Endothelial cell of umbilical vein (primary cell): ENCODE results near the gene TFAP2E. TPM values are rescaled to one million over a fixed set of nuclear protein-coding genes. Genes with fewer than 3 reads are reported as not detected.

Experiments used
- BruUV-seq: library from RNA; stranded (reverse); fragments of 400-500 nt; replicated peaks from 2 replicates; lab custom pipeline; 2021; lab: Mats Ljungman, UMichigan
- CTCF ChIA-PET: fragments of 300-600, 350-600 bp; sonication (Branson Sonifier 250); formaldehyde crosslinking; loops from one replicate; lab custom pipeline; 2021; ENCODE audit warnings: antibody characterized with exemption, inconsistent platforms; lab: Charles Lee
- POLR2A ChIA-PET: fragments of 300-600, 350-600 bp; sonication (Branson Sonifier 250); formaldehyde crosslinking; loops from one replicate; lab custom pipeline; 2021; ENCODE audit warnings: antibody characterized with exemption, inconsistent platforms; lab: Charles Lee
- DNase-seq: peaks from one replicate; pipeline ENCODE4 v3.0.0-alpha.2; 2011; ENCODE audit warnings: low read depth, low spot score
- FAIRE-seq: peaks from 2 replicates; lab custom pipeline; 2011; peaks lifted over from hg19 to GRCh38; lab: Jason Lieb, UNC
- H2AFZ ChIP-seq: 2 replicates; pipeline ENCODE4 v1.6.0; 2012; ENCODE audit warnings: low read depth, low read length, control low read depth, inconsistent platforms
- H3K27ac ChIP-seq: 2 replicates; pipeline ENCODE4 v1.5.1; 2011; ENCODE audit warnings: low read depth, mild to moderate bottlenecking, control low read depth, low read length, moderate library complexity; ENCODE audit not compliant: insufficient read depth
- H3K27me3 ChIP-seq, 2 experiments: 2 replicates each; pipeline versions ENCODE4 v1.6.0 to v1.6.1; 2011; ENCODE audit warnings: low read length in 2 of 2, mixed read lengths in 1 of 2; ENCODE audit not compliant: control insufficient read depth in 2 of 2, insufficient read depth in 2 of 2
- H3K36me3 ChIP-seq, 2 experiments: 2 replicates in 1 of 2; 3 replicates in 1 of 2; pipeline ENCODE4 v1.5.1; 2011; ENCODE audit warnings: low read length in 2 of 2, mild to moderate bottlenecking in 1 of 2, moderate library complexity in 1 of 2; ENCODE audit not compliant: control insufficient read depth in 2 of 2, insufficient read depth in 2 of 2; ENCODE audit errors: extremely low read depth in 1 of 2
- H3K4me1 ChIP-seq: 3 replicates; pipeline ENCODE4 v1.5.1; 2011; ENCODE audit warnings: mild to moderate bottlenecking, low read length; ENCODE audit not compliant: control insufficient read depth, insufficient read depth; ENCODE audit errors: extremely low read depth
- H3K4me2 ChIP-seq: 2 replicates; pipeline ENCODE4 v1.6.1; 2011; ENCODE audit warnings: low read length, control low read depth, mixed read lengths; ENCODE audit not compliant: insufficient read depth
- H3K4me3 ChIP-seq, 3 experiments: fragments of 200-600 bp in 1 of 3; sonication (generic), shearing (Covaris generic) in 1 of 3; replicated peaks in 1 of 3; 2 replicates each; pipeline ENCODE4 v1.5.1; 2011 to 2016; ENCODE audit warnings: control low read depth in 3 of 3, low read length in 3 of 3, mild to moderate bottlenecking in 2 of 3, inconsistent platforms in 1 of 3, low read depth in 1 of 3, moderate library complexity in 1 of 3; ENCODE audit not compliant: insufficient read depth in 1 of 3
- H3K79me2 ChIP-seq: 2 replicates; pipeline ENCODE4 v1.6.0; 2012; ENCODE audit warnings: low read length, inconsistent platforms; ENCODE audit not compliant: control insufficient read depth, insufficient read depth
- H3K9ac ChIP-seq: replicated peaks from 2 replicates; pipeline ENCODE3; 2011; ENCODE audit warnings: low read length, control low read depth; ENCODE audit not compliant: insufficient read depth; ENCODE audit errors: extremely low read depth
- H3K9me1 ChIP-seq: replicated peaks from 3 replicates; pipeline ENCODE4 v1.6.0; 2011; ENCODE audit warnings: mild to moderate bottlenecking, low read length; ENCODE audit not compliant: control insufficient read depth, insufficient read depth; ENCODE audit errors: extremely low read depth
- H3K9me3 ChIP-seq: replicated peaks from 2 replicates; pipeline ENCODE4 v1.5.1; 2012; ENCODE audit warnings: low read length, inconsistent platforms; ENCODE audit not compliant: control insufficient read depth, insufficient read depth
- H4K20me1 ChIP-seq: replicated peaks from 2 replicates; pipeline ENCODE3; 2011; ENCODE audit warnings: mild to moderate bottlenecking, low read length; ENCODE audit not compliant: control insufficient read depth, insufficient read depth; ENCODE audit errors: extremely low read depth
- CTCF ChIP-seq, 2 donors: IDR thresholded peaks; 1 replicate in 1 of 2; 2 replicates in 1 of 2; pipeline ENCODE4 v1.5.1; 2011; ENCODE audit warnings: low read length in 2 of 2, mild to moderate bottlenecking in 2 of 2, moderate library complexity in 2 of 2, control low read depth in 1 of 2, inconsistent platforms in 1 of 2, low read depth in 1 of 2; ENCODE audit not compliant: insufficient read depth in 1 of 2; ENCODE audit errors: extremely low read depth in 1 of 2
- EZH2 ChIP-seq: IDR thresholded peaks from 2 replicates; pipeline ENCODE4 v1.6.1; 2012; ENCODE audit warnings: borderline replicate concordance, low read depth, mild to moderate bottlenecking, moderate library complexity, low read length, inconsistent platforms; ENCODE audit not compliant: severe bottlenecking
- FOS ChIP-seq: IDR thresholded peaks from 2 replicates; pipeline ENCODE4 v1.6.1; 2011; ENCODE audit warnings: mild to moderate bottlenecking, low read length, moderate library complexity, borderline replicate concordance; ENCODE audit not compliant: insufficient read depth
- GATA2 ChIP-seq: IDR thresholded peaks from 2 replicates; pipeline ENCODE4 v1.7.0; 2011; ENCODE audit warnings: low read depth, mild to moderate bottlenecking, moderate library complexity, mixed read lengths, low read length; ENCODE audit not compliant: insufficient read length, insufficient read depth
- JUN ChIP-seq: IDR thresholded peaks from 2 replicates; pipeline ENCODE4 v1.6.1; 2011; ENCODE audit warnings: borderline replicate concordance, low read depth; ENCODE audit not compliant: insufficient read length, insufficient read depth
- MAX ChIP-seq: IDR thresholded peaks from 2 replicates; pipeline ENCODE4 v1.6.1; 2011; ENCODE audit not compliant: insufficient read depth, insufficient read length
- MYC ChIP-seq: IDR thresholded peaks from one replicate; pipeline ENCODE4 v1.6.1; 2011; ENCODE audit warnings: mild to moderate bottlenecking, low read depth, low read length
- POLR2A ChIP-seq: IDR thresholded peaks from 2 replicates; pipeline ENCODE4 v1.6.1; 2012; ENCODE audit warnings: low read depth, mild to moderate bottlenecking, control low read depth, low read length
- POLR2AphosphoS5 ChIP-seq: IDR thresholded peaks from 2 replicates; pipeline ENCODE4 v1.6.1; 2012; ENCODE audit warnings: low read depth, mild to moderate bottlenecking, control low read depth, low read length, moderate library complexity; ENCODE audit not compliant: insufficient read depth
- dilution Hi-C: fragments of 300-500 bp; cut with MboI; formaldehyde crosslinking; loops from one replicate; pipeline ENCODE4 v1.15.0; 2019; ENCODE audit warnings: low sequenced_read_pairs; ENCODE audit not compliant: extremely low pct_ligation_motif_present
- intact Hi-C: fragments of 100-400 bp; cut with micrococcal nuclease; formaldehyde crosslinking; loops from one replicate; pipeline ENCODE4 v1.10.0; 2022
- polyA plus RNA-seq, 4 experiments: library from polyadenylated mRNA; depleted of rRNA in 3 of 4; stranded (reverse) in 3 of 4; unstranded in 1 of 4; fragments of >200 nt; gene quantifications; 2 replicates each; pipeline versions ENCODE4 v1.2.1 to v1.2.3, GENCODE V29; 2011 to 2012; ENCODE audit warnings: missing spikeins in 1 of 4
- total RNA-seq: library from RNA; stranded (reverse); gene quantifications from 2 replicates; pipeline ENCODE4 v1.2.3, GENCODE V29; 2021

TFAP2E gene
- total and polyA plus RNA-seq, 2 donors (not counting 3 experiments of a cell fraction or from before 2014, with no cell fraction given), result 0.06 TPM; not detected in 1

- TF ChIP-seq CTCF (IDR thresholded peaks at IDR 0.05; ENCODE audit: extremely low read depth in 1 of 2, insufficient read depth in 1 of 2, low read depth in 1 of 2, low read length in 2 of 2) (no peak), FOS (no peak), MAX (no peak)
- dilution Hi-C loops, result no loop called here
- ChIA-PET POLR2A (no interaction called here), CTCF (interaction anchor here (1.0 to 5.6 kb wide), 13 partner anchors 13 to 364 kb away, joined by 3 to 363 read pairs (median 8); partner anchors contain the start of gene CLSPN)
- H3K4me3 ChIP-seq, result no peak overlapping the region
- no peak overlapping the region for H2AFZ ChIP-seq
- H3K9ac ChIP-seq, result no peak overlapping the region
- no peaks in the 10 kb centered on the region for H4K20me1 ChIP-seq
- BruUV-seq, result no TSS peak
- H3K4me1 ChIP-seq, result no peaks in the 10 kb centered on the region
- peaks cover 0 to 4% of the 10 kb centered on the region in 2 experiments for H3K36me3 ChIP-seq
- no peaks in the 10 kb centered on the region for H3K9me1 ChIP-seq
- H3K79me2 ChIP-seq, result no peaks in the 10 kb centered on the region
- FAIRE-seq (no peak), DNase-seq (no peak)
- H3K9me3 ChIP-seq, result no peaks in the 10 kb centered on the region
- no peak overlapping the region for H3K27ac ChIP-seq
- intact Hi-C loops, result no loop called here
- H3K27me3 ChIP-seq, result no peaks in the 10 kb centered on the region
- no peak overlapping the region for H3K4me2 ChIP-seq
Measured at GRCh38 chr1:35565742-35566133, 7.4 kb upstream of the TFAP2E start.

GRCh38 chr1:35567947-35568558 is 5.1 kb upstream of the TFAP2E start:
- ChIA-PET POLR2A (no interaction called here), CTCF (interaction anchor here (0.9 to 5.6 kb wide), 10 partner anchors 10 to 214 kb away, joined by 3 to 363 read pairs (median 16); partner anchors contain the start of genes C1orf216, CLSPN and KIAA0319L)
- Histone ChIP-seq H3K36me3 (peaks cover 0 to 2% of the 10 kb centered on the region in 2 experiments), H4K20me1 (no peaks in the 10 kb centered on the region), H3K4me3 (no peak overlapping the region), H3K9ac (no peak overlapping the region), H3K79me2 (no peaks in the 10 kb centered on the region), H3K4me1 (no peaks in the 10 kb centered on the region), H2AFZ (no peak overlapping the region), H3K9me3 (no peaks in the 10 kb centered on the region), H3K9me1 (no peaks in the 10 kb centered on the region), H3K4me2 (no peak overlapping the region), H3K27ac (no peak overlapping the region), H3K27me3 (peaks cover 19 to 21% of the 10 kb centered on the region in 2 experiments)
- intact Hi-C loops (no loop called here), dilution Hi-C loops (no loop called here)
- no peak for FAIRE-seq
- no peak for DNase-seq
- no TSS peak for BruUV-seq
- no peak for TF ChIP-seq CTCF (IDR thresholded peaks at IDR 0.05; ENCODE audit: extremely low read depth in 1 of 2, insufficient read depth in 1 of 2, low read depth in 1 of 2, low read length in 2 of 2)
- TF ChIP-seq POLR2AphosphoS5, result no peak
- TF ChIP-seq EZH2, result no peak
- TF ChIP-seq MYC, result no peak
- TF ChIP-seq JUN, result no peak
- no peak for TF ChIP-seq GATA2
- TF ChIP-seq POLR2A, result no peak
- no peak for TF ChIP-seq FOS
- no peak for TF ChIP-seq MAX
